ENCODE data around the gene DDN.

The DDN gene

DNA sequence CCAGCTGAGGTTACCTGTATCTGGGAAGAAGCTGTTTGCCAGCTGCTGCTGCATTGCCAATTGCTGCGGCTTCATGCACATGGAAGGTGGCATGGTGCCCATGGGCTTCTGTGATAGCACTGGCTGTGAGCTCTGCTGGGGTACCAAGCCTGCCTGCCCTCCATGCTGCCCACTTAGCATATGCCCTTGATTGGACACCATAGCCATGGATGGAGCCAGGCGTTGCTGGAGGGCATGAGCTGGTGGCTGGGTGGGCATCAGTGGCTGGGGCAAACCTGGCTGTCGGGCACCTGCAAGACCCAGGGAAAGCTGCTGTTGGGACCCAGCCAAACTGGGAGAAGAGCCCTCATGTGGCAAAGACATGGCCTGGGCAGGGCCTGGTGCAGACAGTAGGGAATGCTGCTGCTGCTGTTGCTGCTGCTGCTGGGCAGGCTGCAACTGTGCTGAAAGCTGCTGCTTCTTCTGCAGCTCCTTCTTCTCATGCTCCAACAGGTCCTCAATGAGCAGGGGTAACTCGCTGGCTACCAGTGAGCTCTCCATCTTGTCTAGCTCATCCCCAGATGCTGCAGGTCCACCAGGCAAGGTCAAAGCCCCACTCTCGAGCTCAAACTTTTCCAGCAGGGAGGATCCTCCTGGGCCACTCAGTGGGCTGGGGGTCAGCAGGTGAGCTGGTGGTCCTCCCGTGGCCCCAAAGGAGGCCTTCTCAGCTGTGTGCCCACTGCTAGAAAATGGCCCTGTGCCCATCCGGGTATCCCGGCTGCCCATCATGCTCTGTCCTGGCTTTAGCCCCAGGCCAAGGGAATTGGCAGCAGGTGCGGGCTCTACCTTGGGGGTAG, 38.2 kb upstream of the DDN start:
- DNase-seq (ENCODE audit: low spot score), result no peak
- in situ Hi-C loops (cut with MboI; ENCODE audit: low pct_unique_long_range_greater_than_20kb, low sequenced_read_pairs, unreplicated experiment), result no loop called here
- TF ChIP-seq, protein P1, sequence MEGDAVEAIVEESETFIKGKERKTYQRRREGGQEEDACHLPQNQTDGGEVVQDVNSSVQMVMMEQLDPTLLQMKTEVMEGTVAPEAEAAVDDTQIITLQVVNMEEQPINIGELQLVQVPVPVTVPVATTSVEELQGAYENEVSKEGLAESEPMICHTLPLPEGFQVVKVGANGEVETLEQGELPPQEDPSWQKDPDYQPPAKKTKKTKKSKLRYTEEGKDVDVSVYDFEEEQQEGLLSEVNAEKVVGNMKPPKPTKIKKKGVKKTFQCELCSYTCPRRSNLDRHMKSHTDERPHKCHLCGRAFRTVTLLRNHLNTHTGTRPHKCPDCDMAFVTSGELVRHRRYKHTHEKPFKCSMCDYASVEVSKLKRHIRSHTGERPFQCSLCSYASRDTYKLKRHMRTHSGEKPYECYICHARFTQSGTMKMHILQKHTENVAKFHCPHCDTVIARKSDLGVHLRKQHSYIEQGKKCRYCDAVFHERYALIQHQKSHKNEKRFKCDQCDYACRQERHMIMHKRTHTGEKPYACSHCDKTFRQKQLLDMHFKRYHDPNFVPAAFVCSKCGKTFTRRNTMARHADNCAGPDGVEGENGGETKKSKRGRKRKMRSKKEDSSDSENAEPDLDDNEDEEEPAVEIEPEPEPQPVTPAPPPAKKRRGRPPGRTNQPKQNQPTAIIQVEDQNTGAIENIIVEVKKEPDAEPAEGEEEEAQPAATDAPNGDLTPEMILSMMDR (IDR thresholded peaks at IDR 0.05; ENCODE audit: extremely low read depth, insufficient read depth, missing control alignments), result no peak

DNA sequence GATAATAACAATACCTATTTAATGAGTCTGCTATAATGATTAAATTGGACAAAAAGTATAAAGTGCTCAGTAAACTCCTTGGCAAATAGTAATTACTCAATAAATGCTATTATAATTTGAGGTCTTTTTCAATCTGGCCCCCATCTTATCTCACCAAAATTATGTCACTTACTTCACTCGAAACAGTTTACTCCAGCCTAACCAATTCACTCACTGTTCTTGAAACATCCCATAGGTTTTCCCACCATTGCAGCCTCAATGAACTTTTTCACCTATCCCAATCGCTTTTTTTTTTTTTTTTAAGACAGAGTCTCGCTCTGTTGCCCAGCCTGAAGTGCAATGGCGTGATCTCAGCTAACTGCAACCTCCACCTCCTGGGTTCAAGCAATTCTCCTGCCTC, 36.9 kb upstream of the DDN start:
- TF ChIP-seq, protein P1 (IDR thresholded peaks at IDR 0.05; ENCODE audit: extremely low read depth, insufficient read depth, missing control alignments), result no peak
- in situ Hi-C loops (cut with MboI; ENCODE audit: low pct_unique_long_range_greater_than_20kb, low sequenced_read_pairs, unreplicated experiment), result no loop called here

GRCh38 chr12:49034286-49034622, 35.1 kb upstream of the DDN start:
- DNase-seq (ENCODE audit: low spot score), result no peak
- in situ Hi-C loops (cut with MboI; ENCODE audit: low pct_unique_long_range_greater_than_20kb, low sequenced_read_pairs, unreplicated experiment), result no loop called here
- TF ChIP-seq, protein P1 (IDR thresholded peaks at IDR 0.05; ENCODE audit: extremely low read depth, insufficient read depth, missing control alignments), result no peak

More for the DNA sequence above, 36.9 kb upstream of the DDN start:
- no peak for DNase-seq (ENCODE audit: low spot score)

DNA sequence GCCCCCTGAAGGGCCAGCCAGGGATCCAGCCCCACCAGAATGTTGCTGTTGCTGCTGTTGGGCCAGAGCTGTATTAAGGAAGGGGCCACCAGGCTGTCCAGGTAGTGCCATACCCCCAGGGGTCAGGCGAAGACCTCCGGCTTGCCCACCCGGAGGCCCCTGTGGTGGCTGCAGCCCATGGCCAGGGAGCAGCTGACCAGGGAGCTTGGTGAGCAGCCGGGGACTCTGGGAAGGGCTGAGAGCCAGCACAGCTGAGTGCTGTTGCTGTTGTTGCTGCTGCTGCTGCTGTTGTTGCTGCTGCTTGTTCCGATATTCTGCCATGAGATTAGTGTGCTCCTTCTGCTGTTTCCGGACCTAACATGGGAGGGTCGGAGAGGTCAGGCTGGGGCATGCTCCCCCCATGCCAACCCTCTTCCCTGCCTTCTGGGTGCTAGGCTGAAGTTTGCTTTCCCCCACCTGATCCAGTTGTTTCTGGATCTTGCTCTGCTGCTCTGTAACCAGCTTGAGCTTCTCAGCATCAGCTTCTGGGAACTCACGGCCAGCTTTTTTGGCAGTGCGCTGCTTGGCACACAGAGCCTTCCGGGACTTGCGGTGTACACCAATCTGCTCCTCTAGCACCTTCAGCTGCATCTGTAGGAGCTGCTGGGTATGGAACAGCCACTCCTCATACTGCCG, 34.6 kb upstream of the DDN start:
- TF ChIP-seq, protein P1 (IDR thresholded peaks at IDR 0.05; ENCODE audit: extremely low read depth, insufficient read depth, missing control alignments), result no peak
- no peak for DNase-seq (ENCODE audit: low spot score)
- in situ Hi-C loops (cut with MboI; ENCODE audit: low pct_unique_long_range_greater_than_20kb, low sequenced_read_pairs, unreplicated experiment), result no loop called here

DNA sequence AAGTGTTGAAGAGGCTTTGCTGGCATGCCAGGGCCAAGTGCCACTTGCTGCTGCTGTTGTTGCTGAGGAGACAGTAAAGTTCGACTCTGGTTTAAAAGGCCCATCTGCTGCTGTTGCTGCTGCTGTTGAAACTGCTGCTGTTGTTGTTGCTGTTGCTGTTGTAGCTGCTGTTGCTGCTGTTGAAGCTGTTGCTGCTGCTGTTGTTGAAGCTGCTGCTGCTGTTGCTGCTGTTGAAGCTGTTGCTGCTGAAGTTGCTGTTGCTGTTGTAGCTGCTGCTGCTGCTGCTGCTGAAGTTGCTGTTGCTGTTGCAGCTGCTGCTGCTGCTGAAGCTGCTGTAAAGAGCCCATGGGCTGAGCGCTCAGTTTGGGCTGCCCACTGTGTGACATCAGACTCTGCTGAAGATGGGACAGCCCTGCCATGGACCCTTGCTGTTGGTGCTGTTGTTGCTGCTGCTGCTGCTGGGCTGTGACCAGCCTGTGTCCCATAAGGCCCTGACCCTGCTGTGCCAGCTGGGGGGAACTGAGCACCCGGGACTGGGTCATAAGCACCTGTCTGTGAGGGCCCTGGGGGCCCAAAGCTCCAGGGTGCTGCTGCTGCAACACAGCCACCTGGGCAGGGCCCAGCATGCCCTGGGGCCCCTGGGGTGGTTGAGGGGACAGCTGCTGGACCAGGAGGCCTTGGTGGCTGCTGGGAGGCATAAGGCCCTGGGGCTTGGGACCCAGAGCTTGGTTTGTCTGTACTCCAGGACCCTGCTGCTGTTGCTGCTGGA, 33.7 kb upstream of the DDN start:
- in situ Hi-C loops (cut with MboI; ENCODE audit: low pct_unique_long_range_greater_than_20kb, low sequenced_read_pairs, unreplicated experiment), result no loop called here
- no peak for DNase-seq (ENCODE audit: low spot score)
- TF ChIP-seq, protein P1 (IDR thresholded peaks at IDR 0.05; ENCODE audit: extremely low read depth, insufficient read depth, missing control alignments), result no peak

DNA sequence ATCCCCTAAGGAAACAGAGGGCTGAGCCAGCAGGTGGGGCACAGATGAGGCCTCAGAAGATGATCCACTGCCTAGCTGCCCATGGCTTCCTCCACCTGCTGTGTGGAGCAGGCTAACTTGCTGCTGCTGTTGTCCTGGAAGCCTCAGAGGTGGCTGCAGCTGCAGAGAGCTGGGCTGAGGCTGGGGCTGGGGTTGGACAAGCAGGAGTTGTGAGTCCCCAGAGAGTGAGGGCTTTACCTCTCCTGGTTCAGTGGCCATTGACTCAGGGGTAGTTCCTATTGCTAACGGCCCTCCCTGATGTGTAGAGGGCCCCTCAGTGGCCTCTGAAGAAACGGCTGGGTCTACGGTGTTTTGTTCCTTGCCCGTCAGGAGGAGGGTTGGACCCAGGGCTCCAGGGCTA, 33.1 kb upstream of the DDN start:
- in situ Hi-C loops (cut with MboI; ENCODE audit: low pct_unique_long_range_greater_than_20kb, low sequenced_read_pairs, unreplicated experiment), result no loop called here
- no peak for DNase-seq (ENCODE audit: low spot score)
- TF ChIP-seq, protein P1 (IDR thresholded peaks at IDR 0.05; ENCODE audit: extremely low read depth, insufficient read depth, missing control alignments), result no peak

Measured in GM13977 (cell line).